ENCODE data around the gene OR5K1. TPM values are rescaled to one million over a fixed set of nuclear protein-coding genes. Genes with fewer than 3 reads are reported as not detected.

OR5K1 gene
- total and polyA plus RNA-seq, 2 of the 8 experiments (the other 6 are each of a cell fraction or from before 2014, with no cell fraction given), result not detected

DNA sequence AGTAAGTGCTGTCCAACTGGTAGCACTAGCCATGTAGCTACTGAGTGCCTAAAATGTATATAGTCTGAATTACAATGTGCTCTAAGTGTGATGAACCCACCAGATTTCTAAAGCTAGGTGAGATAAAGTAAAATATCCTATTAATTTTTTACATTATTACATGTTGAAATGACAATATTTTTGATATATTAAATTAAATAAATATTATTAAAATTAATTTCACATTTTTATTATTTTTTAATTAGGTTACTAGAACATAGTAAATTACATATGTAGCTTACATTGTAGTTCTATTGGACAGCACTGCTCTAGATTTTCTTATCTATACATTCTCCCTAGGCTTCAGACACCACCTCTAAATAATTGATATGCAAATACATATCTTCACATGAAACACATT lies 9.2 kb upstream of the OR5K1 start:
- no peak overlapping the region for H3K4me3 ChIP-seq (ENCODE audit: extremely low read depth in 1 of 4, insufficient read depth in 2 of 4, low read depth in 3 of 4, low read length in 4 of 4)
- H3K36me3 ChIP-seq (ENCODE audit: control insufficient read depth in 2 of 4, insufficient read depth in 4 of 4, low read length in 3 of 4), result no peaks in the 10 kb centered on the region
- H3K4ac ChIP-seq (replicated peaks; ENCODE audit: insufficient read length, low read depth, low read length), result no peak overlapping the region
- H3K79me1 ChIP-seq (ENCODE audit: low read depth, low read length), result no peaks in the 10 kb centered on the region
- TF ChIP-seq KDM4A (IDR thresholded peaks at IDR 0.05; ENCODE audit: low read depth, low read length, severe bottlenecking) (no peak), RNF2 (IDR thresholded peaks at IDR 0.05; ENCODE audit: borderline replicate concordance, low read depth, low read length, missing control alignments, poor library complexity, severe bottlenecking) (no peak), POLR2A (IDR thresholded peaks at IDR 0.05; ENCODE audit: control extremely low read depth in 1 of 2, low read depth in 2 of 2, low read length in 2 of 2) (no peak), KDM5A (IDR thresholded peaks at IDR 0.05; ENCODE audit: low read length) (no peak), GABPA (IDR thresholded peaks at IDR 0.05; ENCODE audit: borderline replicate concordance, insufficient read depth, low read length) (no peak), SUZ12 (IDR thresholded peaks at IDR 0.05; ENCODE audit: low read length) (no peak), JUND (IDR thresholded peaks at IDR 0.05; ENCODE audit: low read length) (no peak)
- H2AFZ ChIP-seq (ENCODE audit: low read length), result no peak overlapping the region
- ChIA-PET POLR2A (ENCODE audit: partially characterized antibody) (no interaction called here), CTCF (ENCODE audit: partially characterized antibody) (interaction anchor here (0.6 to 1.1 kb wide), 3 partner anchors 10 to 120 kb away, joined by 3 read pairs; no protein-coding TSS in a partner anchor)
- H3K14ac ChIP-seq (ENCODE audit: insufficient read length), result no peak overlapping the region
- H3K27me3 ChIP-seq (replicated peaks in 1 of 4; ENCODE audit: control insufficient read depth in 3 of 4, extremely low read depth in 1 of 4, insufficient read depth in 3 of 4, low read length in 3 of 4), result no peaks in the 10 kb centered on the region
- no peak overlapping the region for H2BK120ac ChIP-seq (replicated peaks; ENCODE audit: low read depth, low read length)
- no peak overlapping the region for H4K91ac ChIP-seq (replicated peaks; ENCODE audit: insufficient read length, low read length)
- no peak overlapping the region for H4K5ac ChIP-seq (ENCODE audit: insufficient read length, low read depth, low read length)
- no peaks in the 10 kb centered on the region for H3K79me2 ChIP-seq (ENCODE audit: control insufficient read depth in 1 of 2, insufficient read depth in 2 of 2, low read length in 2 of 2)
- DNase-seq (ENCODE audit: low read depth in 1 of 2, low spot score in 2 of 2) (no peak), FAIRE-seq (no peak)
- H3K4me2 ChIP-seq (ENCODE audit: insufficient read depth in 1 of 2, low read depth in 2 of 2, low read length in 2 of 2), result no peak overlapping the region
- no peak overlapping the region for H2AK5ac ChIP-seq (ENCODE audit: low read depth, low read length)
- no peak overlapping the region for H2BK20ac ChIP-seq (ENCODE audit: low read length)
- no peak overlapping the region for H4K8ac ChIP-seq (ENCODE audit: extremely low read depth, insufficient read depth, low read length)
- H3K4me1 ChIP-seq (replicated peaks in 1 of 4; ENCODE audit: control insufficient read depth in 3 of 4, insufficient read depth in 4 of 4, low read length in 3 of 4), result no peaks in the 10 kb centered on the region
- H2BK15ac ChIP-seq (ENCODE audit: low read length), result no peak overlapping the region
- no peak overlapping the region for H3K27ac ChIP-seq (ENCODE audit: low read depth, low read length)
- H4K20me1 ChIP-seq (replicated peaks in 1 of 2; ENCODE audit: control insufficient read depth in 1 of 2, insufficient read depth in 2 of 2, low read length in 2 of 2), result no peaks in the 10 kb centered on the region
- H2BK12ac ChIP-seq (ENCODE audit: low read depth, low read length), result no peak overlapping the region
- H2BK5ac ChIP-seq (ENCODE audit: low read depth, low read length), result no peak overlapping the region
- no peaks in the 10 kb centered on the region for H3K23me2 ChIP-seq (ENCODE audit: low read depth, low read length)
- H3K56ac ChIP-seq (replicated peaks; ENCODE audit: insufficient read length, low read depth, low read length), result no peak overlapping the region
- H3K9me3 ChIP-seq (ENCODE audit: insufficient read depth in 2 of 2, low read depth in 1 of 2, low read length in 1 of 2), result 0 out of 4 replicates have a peak, but pooled peaks cover 0 to 4% of the 10 kb centered on the region in 2 experiments
- H3K23ac ChIP-seq (ENCODE audit: insufficient read length), result no peak overlapping the region
- no peak overlapping the region for H3K18ac ChIP-seq (ENCODE audit: extremely low read depth, low read length)
- no peak overlapping the region for H3K9ac ChIP-seq (replicated peaks in 1 of 4; ENCODE audit: extremely low read depth in 1 of 4, low read depth in 3 of 4, low read length in 3 of 4)

All from H1 (cell line).